Choroid plexus epithelial cell (primary cell): ENCODE results near the gene ATF7IP2.
"Not testable (repeated sequence)": the region's sequence is repeated elsewhere in the genome, so short reads cannot be mapped to it uniquely, and the experiment has no call there.

ENCODE experiments used
- DNase-seq: peaks from one replicate; pipeline ENCODE4 v3.0.0-alpha.2; 2010; ENCODE audit warnings: low read depth
- H3K4me3 ChIP-seq: 2 replicates; pipeline ENCODE4 v1.5.1; 2011; ENCODE audit warnings: low read depth, mild to moderate bottlenecking, control low read depth, low read length, moderate library complexity
- CTCF ChIP-seq: conservative IDR thresholded peaks from 2 replicates; pipeline ENCODE4 v1.5.1; 2011; ENCODE audit warnings: low read depth, mild to moderate bottlenecking, control low read depth, inconsistent platforms, low read length, moderate library complexity

Gene ATF7IP2

GRCh38 chr16:10497132-10498101, 111.6 kb downstream of the ATF7IP2 start:
- no peak for DNase-seq
- TF ChIP-seq CTCF = no peak
- H3K4me3 ChIP-seq = no peak overlapping the region

DNA sequence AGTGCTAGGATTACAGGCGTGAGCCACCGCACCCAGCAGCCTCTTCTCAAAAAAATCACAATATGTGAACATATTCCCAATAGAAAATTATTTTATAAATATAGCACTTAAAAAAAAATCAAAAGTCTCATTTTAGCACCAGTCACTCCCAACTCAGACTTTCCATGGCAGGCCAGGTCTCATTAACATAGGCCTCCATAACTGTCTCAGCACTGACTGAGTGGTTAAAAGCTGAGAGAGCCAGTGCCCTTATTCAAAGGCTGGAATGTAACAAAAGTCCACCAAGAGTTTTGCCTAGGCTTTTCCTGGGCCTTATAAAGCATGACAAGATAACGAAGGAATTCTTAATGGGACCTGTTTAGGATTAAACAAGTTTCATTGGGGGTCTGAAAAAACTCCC, 114.7 kb downstream of the ATF7IP2 start:
- TF ChIP-seq CTCF = no peak
- no peak overlapping the region for H3K4me3 ChIP-seq
- DNase-seq = no peak

DNA sequence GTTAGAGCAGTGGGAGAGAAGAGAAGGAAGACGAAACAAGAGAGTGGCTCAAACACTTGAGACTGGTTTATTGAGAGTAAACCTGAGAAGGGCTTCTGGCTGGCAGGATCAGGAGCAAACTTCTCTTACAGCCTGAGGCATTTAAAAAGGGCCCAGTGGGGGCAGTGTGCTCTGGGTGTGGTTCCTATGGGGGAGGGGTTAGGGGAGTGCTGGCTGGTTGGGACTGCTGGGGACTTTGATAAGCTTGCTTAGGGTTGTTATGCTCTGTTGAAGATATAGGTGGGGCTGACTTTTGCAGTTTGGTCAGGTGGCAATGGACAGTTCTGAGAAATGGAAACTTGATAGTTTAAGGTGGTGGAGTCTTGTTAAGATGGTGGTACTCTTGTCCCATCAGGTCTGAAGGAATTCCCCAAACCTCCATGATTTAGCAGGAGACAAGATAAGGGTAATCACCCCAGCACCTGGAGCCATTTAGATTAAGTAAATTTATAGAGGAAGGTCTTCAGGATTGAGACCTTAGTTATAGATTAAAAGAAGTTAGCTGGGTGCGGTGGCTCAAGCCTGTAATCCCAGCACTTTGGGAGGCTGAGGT, 115.3 kb downstream of the ATF7IP2 start:
- H3K4me3 ChIP-seq = no peak overlapping the region
- DNase-seq = no peak
- TF ChIP-seq CTCF = no peak

GRCh38 chr16:10502776-10503175, 116.9 kb downstream of the ATF7IP2 start:
- no peak overlapping the region for H3K4me3 ChIP-seq
- no peak for TF ChIP-seq CTCF
- no peak for DNase-seq

DNA sequence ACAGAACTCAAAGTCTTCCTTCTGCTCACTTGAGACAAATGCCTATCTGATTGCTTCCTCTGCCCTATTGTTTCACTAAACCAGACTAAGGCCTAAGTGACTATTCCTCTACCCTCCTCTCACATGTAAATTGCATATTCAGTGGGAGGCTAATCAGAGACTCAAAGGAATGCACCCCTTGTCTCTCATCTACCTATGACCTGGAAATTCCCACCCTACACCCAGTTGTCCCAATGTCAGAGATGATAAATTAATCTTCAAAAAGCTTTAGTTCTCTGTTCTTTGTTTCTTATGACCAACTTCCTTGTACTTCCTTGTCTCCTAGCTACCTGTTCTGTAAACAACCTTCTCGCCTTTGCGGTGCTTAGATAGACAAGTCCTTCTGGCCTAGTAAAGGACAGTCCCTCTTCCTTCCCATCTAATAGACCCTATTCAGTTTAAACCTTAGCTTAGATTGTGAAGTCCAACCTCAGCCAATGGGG, 118.6 kb downstream of the ATF7IP2 start:
- no peak overlapping the region for H3K4me3 ChIP-seq
- TF ChIP-seq CTCF = no peak
- DNase-seq = no peak

- not testable (repeated sequence) for DNase-seq
These were observed 119.4 kb downstream of the ATF7IP2 start for GRCh38 chr16:10505286-10505685.

GRCh38 chr16:10509534-10510025, 123.7 kb downstream of the ATF7IP2 start:
- TF ChIP-seq CTCF = peak; percentile 87
- H3K4me3 ChIP-seq = no peak overlapping the region
- DNase-seq = peak; percentile 92

More at GRCh38 chr16:10505286-10505685, 119.4 kb downstream of the ATF7IP2 start:
- H3K4me3 ChIP-seq = not testable (repeated sequence)
